Adipose tissue (tissue), 3 donors: ENCODE data around the gene LACC1. TPM values are rescaled to one million over a fixed set of nuclear protein-coding genes. Genes with fewer than 3 reads are reported as not detected.

ENCODE experiments used
- H3K27ac ChIP-seq: one replicate; pipeline ENCODE4 v1.5.1; 2013; ENCODE audit warnings: low read depth, low read length
- WGBS, 3 donors: extraction: QIAGEN DNeasy Blood & Tissue Kit; methylation state at CpG; one replicate each; pipeline ENCODE4 v1.1.7; 2013; 5-methylcytosine and 5-hydroxymethylcytosine counted together
- polyA plus RNA-seq, 3 donors: library from polyadenylated mRNA; stranded (reverse); fragments of 200-250 nt; gene quantifications; one replicate each; pipeline ENCODE4 v1.2.3, GENCODE V29; 2013
- donor health status: healthy with polysubstance abuse.
- donor health status: Bipolar disorder and iron deficiency.
- donor health status: healthy.

LACC1 gene
- polyA plus RNA-seq, 3 donors, result 2.0 to 7.0 (median 4.7) TPM

DNA sequence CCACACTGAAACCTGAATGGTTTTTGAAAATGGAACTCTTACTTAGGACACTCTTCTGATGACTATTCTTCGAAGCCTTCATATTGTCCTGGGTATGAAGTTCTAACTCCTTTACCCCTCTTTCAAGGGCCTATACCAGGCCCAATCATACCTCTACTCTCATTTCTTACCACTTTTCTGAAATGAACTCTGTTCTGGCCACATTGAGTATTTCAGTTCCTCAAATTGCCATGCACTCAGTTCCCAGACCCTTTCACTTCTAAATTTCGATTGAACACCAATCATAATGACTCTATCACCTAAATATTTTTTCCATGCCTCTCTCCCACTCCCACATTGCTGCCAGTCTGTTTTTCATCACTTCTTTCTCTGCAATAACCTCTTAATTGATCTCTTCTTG, 53.7 kb downstream of the LACC1 start:
- H3K27ac ChIP-seq, result no peak overlapping the region
- 82 to 86% (median 85%) methylated on average over 2 of the region's 2 CpGs for WGBS, 3 donors

DNA sequence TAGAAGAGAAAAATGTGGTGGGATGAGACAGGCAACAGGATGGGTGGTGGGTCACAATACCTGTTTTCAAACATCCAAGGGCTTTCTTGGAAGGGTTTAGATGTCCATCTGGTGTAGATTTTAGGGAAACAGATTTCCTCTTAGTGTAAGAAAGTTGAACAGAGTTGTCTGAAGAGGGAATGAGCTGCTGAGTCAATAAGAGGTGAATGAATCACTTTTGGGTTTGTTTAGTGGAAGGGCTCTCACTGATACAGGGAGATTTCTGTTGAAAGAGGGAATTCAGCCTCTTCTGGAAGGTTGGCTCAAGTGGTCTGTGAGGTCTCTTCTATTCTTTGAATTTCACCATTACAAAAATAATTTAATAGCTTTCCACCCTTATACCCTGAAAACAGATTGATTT, 54.6 kb downstream of the LACC1 start:
- no peak overlapping the region for H3K27ac ChIP-seq

DNA sequence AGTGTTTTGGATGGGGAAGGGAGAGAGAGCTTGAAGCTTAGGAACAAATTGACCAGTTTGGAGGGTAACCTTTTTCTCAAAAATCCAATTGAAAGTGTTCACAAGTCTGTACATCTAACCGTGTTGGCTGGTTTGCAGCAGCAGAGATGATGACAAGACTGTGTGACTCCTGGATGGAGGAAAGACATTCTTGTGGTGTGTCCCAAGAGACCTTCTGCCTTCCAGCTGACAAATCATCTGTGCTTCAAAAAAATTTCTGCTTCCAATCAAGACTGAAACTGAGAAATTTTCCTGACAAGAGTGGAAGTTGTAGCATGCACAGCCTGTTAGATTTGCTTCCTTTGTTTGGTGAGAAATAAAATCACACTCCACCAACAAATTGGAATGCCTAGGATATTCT, 56.2 kb downstream of the LACC1 start:
- H3K27ac ChIP-seq, result no peak overlapping the region
- 59 to 67% (median 67%) methylated on average over 1 of the region's 1 CpG for WGBS, 3 donors

DNA sequence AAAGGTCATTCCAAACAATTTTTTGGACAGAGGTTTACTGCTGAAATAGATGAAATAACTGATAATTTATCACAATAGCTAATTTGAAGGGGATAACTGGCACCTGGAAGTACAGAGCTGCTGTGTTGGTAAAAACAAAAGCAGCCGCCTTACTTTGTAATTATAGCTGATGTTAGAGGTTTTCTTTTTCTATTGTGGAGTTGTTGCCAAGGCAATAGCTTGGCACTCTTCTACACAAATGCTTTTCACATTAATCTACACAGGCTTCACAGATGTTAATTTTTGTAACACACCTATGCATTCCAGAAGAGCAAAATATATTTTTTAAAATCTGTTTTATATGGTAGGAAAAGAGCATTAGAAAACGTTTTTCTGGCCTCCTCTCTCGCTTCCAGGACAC, 56.9 kb downstream of the LACC1 start:
- H3K27ac ChIP-seq, result no peak overlapping the region
- WGBS, 3 donors, result 50 to 60% (median 59%) methylated on average over 3 of the region's 3 CpGs

DNA sequence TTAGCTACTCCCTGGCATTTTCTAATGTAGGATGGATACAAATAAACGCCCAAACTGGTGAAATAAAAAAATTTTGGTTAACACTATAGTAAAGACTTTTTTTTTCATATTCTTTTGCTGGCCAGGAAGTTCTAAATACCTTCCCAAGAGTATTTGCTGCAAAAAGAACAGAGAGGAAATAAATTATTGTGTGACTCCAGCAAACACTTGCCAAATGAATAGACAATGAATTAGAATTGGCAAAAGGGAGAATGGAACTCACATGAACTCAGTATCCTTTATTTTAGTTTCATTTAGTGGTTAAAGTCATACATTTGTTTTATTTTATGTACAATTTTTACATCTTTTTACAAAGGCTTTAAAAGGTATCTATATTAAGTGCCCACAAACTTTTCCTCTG, 58.1 kb downstream of the LACC1 start:
- H3K27ac ChIP-seq, result no peak overlapping the region
- WGBS, 3 donors, result 49 to 71% (median 55%) methylated on average over 1 of the region's 1 CpG

DNA sequence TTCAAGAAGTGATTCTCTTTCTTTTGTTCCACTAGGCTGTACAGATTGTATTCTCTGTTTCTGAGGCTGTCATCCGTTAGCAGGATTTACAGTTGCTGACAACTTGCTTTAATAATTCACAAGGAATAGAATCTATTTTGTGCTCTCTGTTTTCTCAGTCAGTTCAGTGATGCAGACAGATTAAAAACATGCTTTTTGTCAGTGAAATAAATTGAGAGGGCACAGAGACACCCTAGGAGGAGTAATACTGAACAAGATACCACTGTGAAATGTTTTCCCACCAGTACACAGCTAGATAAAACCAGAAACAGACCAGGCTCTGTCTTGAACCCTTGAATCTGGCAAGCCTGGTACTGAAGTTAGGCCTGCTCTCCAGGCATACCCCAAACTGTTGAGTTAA, 58.7 kb downstream of the LACC1 start:
- no peak overlapping the region for H3K27ac ChIP-seq
- WGBS, 3 donors, result 53 to 82% (median 68%) methylated on average over 1 of the region's 1 CpG

DNA sequence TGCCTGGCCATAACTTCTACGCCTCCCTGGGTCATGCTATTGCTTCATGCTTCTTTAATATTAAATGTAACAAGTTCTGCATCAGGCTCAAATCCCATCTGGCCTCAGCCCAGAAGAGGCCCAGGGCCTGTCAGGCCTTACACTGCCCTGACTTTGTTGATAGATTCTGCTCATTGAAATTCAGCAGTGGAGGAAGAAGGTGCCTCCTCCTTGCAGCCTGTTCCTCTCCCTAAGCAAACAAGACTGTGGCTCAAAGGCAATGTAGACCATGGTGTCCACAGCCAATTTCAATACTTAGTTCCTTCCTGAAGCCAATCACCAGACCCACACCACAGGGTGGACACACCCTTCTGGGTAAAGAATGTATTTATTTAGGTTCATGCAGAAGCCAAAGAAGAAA, 59.4 kb downstream of the LACC1 start:
- no peak overlapping the region for H3K27ac ChIP-seq
- WGBS, 3 donors, result 86 to 91% (median 91%) methylated on average over 1 of the region's 1 CpG

DNA sequence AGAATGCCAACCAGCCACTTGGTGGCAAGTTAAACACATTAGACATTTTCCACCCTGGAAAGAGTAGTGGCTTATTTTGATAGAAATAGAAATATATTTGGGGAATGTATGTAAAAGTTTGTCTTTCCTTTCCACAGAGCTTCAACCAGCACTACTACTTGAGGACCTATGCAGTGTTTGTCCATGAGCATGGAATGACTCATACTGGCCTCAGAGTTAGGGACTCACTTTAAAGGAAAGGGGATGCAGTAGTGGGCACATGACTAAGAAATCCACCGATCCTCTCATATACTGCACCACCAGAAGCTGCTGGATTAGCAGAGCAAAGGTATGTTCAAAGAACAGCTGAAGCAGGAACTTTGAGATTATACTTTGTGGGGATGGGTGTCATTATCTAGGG, 62.6 kb downstream of the LACC1 start:
- WGBS, 3 donors, result 78 to 93% (median 92%) methylated on average over 1 of the region's 1 CpG
- H3K27ac ChIP-seq, result no peak overlapping the region

Other genes starting within 250 kb of the LACC1 start
- gene ENOX1, start 92.9 kb upstream of the LACC1 start, polyA plus RNA-seq, result 1 to 10 TPM in 2 of 3 donors, under 1 TPM in 1; 0.71 to 2.4 (median 2.4) TPM
- 1 to 10 TPM; 1.6 to 4.9 (median 2.3) TPM for gene CCDC122, start 164 bp upstream of the LACC1 start, polyA plus RNA-seq